ENCODE data around the gene PPP2CA. TPM values are rescaled to one million over a fixed set of nuclear protein-coding genes. Genes with fewer than 3 reads are reported as not detected.

Gene PPP2CA
- total RNA-seq, 1 donor from 2014 or later: 126 TPM

GRCh38 chr5:134145779-134146581 is 79.9 kb downstream of the PPP2CA start:
- peak in 1 of 2 experiments; percentile 85 for DNase-seq (ENCODE audit: low spot score in 2 of 2, unreplicated experiment in 2 of 2)
- Mint-ChIP-seq H3K4me3 (no peak overlapping the region), H3K4me1 (peaks cover 14% of the 10 kb centered on the region), H3K9me3 (no peaks in the 10 kb centered on the region), H3K27ac (peak overlapping the region; percentile 25), H3K27me3 (ENCODE audit: low read depth) (no peaks in the 10 kb centered on the region), H3K36me3 (peaks cover 10% of the 10 kb centered on the region)
- TF ChIP-seq CTCF (IDR thresholded peaks at IDR 0.05; ENCODE audit: unreplicated experiment): peak; percentile 98

GRCh38 chr5:134145041-134145757 is 80.7 kb downstream of the PPP2CA start:
- no peaks in the 10 kb centered on the region for H3K27me3 Mint-ChIP-seq (ENCODE audit: low read depth)
- no peak for TF ChIP-seq CTCF (IDR thresholded peaks at IDR 0.05; ENCODE audit: unreplicated experiment)
- H3K4me3 Mint-ChIP-seq: no peak overlapping the region
- H3K9me3 Mint-ChIP-seq: no peaks in the 10 kb centered on the region
- peaks cover 19% of the 10 kb centered on the region for H3K4me1 Mint-ChIP-seq
- H3K27ac Mint-ChIP-seq: peak overlapping the region; percentile 62
- peak in 1 of 2 experiments; percentile 29 for DNase-seq (ENCODE audit: low spot score in 2 of 2, unreplicated experiment in 2 of 2)
- peaks cover 10% of the 10 kb centered on the region for H3K36me3 Mint-ChIP-seq

Small RNA genes within 50 kb of the gene (microRNA-seq; reads per million reads assigned to microRNA genes)
- gene MIR3661: 1.8 reads per million

Other genes starting within 250 kb of the PPP2CA start
- 108 to 111 TPM (median 109 TPM) in 3 replicates for gene VDAC1, start 221.1 kb downstream of the PPP2CA start, total RNA-seq
- 7.5 to 9.0 TPM (median 8.0 TPM) in 3 replicates for gene TCF7, start 111.4 kb downstream of the PPP2CA start, total RNA-seq
- gene SKP1, start 49.1 kb downstream of the PPP2CA start, total RNA-seq: 342 to 352 TPM (median 344 TPM) in 3 replicates
- 4.8 to 5.1 TPM (median 5.0 TPM) in 3 replicates for gene CDKL3, start 141.1 kb upstream of the PPP2CA start, total RNA-seq
- gene UBE2B, start 145.5 kb upstream of the PPP2CA start, total RNA-seq: 66.3 to 71.9 TPM (median 69.1 TPM) in 3 replicates
- gene CDKN2AIPNL, start 185.8 kb upstream of the PPP2CA start, total RNA-seq: 22.2 to 24.9 TPM (median 22.6 TPM) in 3 replicates

Measured in mesothelial cell of epicardium (in vitro differentiated cells).